Activated T-helper 17 cell treated with anti-CD3 and anti-CD28 coated beads, Interleukin-2, amount 50 U/mL, for 72 hours (primary cell): ENCODE results near the gene PTCD3. TPM values are rescaled to one million over a fixed set of nuclear protein-coding genes. Genes with fewer than 3 reads are reported as not detected.

Source experiments
- ATAC-seq: fragments of 150-1000 bp; cut with Tn5 transposase; replicated peaks from 2 replicates; pipeline ENCODE4 v1.10.0; 2021; ENCODE audit warnings: mild to moderate bottlenecking, moderate library complexity
- H3K27ac Mint-ChIP-seq: one replicate; pipeline ENCODE4 v1.8.0; 2022; ENCODE audit warnings: mixed read lengths
- H3K27me3 Mint-ChIP-seq: one replicate; pipeline ENCODE4 v1.8.0; 2022; ENCODE audit warnings: mixed read lengths
- H3K36me3 Mint-ChIP-seq: one replicate; pipeline ENCODE4 v1.8.0; 2022; ENCODE audit warnings: low read depth, mild to moderate bottlenecking, mixed read lengths
- H3K4me1 Mint-ChIP-seq: one replicate; pipeline ENCODE4 v1.8.0; 2022; ENCODE audit warnings: mixed read lengths
- H3K4me3 Mint-ChIP-seq: one replicate; pipeline ENCODE4 v1.8.0; 2022; ENCODE audit warnings: mild to moderate bottlenecking, mixed read lengths
- H3K9me3 Mint-ChIP-seq: one replicate; pipeline ENCODE4 v1.8.0; 2022; ENCODE audit warnings: mixed read lengths
- total RNA-seq, 2 donors: library from RNA; stranded (reverse); gene quantifications; one replicate each; pipeline ENCODE4 v1.2.3, GENCODE V29; 2022

Gene PTCD3
- total RNA-seq = 100 to 1,000 TPM; 165 to 170 TPM

DNA sequence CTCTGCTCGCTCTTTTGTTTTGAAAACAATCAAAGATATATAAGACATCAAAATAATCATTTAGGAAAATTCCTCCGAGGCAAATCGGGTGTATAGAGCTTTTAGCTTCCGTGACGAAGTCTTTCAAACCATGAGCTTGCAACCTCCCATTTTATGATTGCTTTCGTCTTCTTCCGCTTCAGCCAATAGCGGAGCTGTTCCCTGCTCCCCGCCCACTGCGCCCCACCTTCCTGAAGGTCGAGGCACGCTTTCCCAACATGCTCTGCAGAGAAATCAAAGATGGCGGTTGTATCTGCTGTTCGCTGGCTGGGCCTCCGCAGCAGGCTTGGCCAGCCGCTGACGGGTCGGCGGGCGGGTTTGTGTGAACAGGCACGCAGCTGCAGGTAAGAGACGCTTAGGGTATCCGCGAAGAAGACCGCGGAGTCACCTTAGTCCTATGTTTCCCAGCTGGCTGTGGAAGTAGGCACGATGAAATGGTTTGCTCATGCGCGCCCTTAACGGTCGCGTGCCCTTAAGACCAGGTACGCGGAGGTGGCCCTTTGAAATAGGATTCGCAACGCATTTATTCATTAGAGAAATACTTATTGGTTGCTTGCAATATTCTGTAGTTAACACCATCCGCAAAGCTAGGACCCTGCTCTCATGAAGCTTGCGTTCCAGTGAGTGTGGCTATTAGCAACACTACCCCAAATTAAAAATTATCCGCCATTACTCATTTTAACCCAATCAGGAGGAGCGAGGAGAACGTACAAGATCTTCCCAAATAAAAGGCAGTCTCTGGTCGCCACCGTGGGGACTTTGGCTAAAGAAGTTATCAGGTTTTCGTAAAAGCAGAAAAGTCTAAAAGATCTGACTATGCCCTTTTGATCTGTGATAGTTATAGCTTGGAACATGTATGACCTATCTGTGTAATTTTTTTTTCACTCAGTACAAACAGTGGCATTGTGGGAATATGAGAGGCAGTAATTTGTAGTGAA is at the start of gene PTCD3:
TSS of gene PTCD3 (plus strand) at position 267 of the 977 bp plus-strand sequence. CDS start at position 280, 13 bp downstream.
- Mint-ChIP-seq H3K4me1 (peaks cover 51% of the 10 kb centered on the region), H3K27me3 (no peaks in the 10 kb centered on the region), H3K36me3 (peaks cover 96% of the 10 kb centered on the region), H3K4me3 (peak within 1 kb of the TSS; percentile 90), H3K27ac (peak within 1 kb of the TSS; percentile 99), H3K9me3 (no peaks in the 10 kb centered on the region)
- peak; percentile 94 for ATAC-seq

DNA sequence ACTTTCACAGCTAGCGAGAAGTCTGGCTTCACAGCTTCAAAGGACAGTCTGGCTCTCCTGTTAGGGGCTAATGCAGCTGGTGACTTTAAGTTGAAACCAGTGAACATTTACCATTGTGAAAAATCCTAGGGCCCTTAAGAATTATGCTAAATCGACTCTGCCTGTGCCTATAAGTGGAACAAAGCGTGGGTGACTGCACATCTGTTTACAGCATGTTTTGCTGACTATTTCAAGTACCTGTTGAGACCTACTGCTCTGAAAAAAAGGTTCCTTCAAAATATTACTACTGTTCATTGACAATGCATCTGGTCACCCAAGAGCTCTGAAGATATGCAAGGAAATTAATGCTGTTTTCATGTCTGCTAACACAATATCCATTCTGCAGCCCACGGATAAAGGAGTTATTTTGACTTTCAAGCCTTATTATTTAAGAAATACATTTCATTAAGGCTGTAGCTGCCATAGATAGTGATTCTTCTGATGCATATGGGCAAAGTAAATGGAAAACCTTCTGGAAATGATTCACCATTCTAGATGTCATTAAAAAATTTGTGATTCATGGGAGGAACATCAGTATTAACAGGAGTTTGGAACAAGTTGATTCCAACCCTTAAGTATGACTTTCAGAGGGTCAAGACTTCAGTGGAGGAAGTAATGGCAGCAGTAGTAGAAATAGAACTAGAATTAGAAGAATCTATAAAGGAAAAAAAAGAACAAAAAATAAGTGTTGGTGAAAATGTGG is 49.3 kb upstream of the PTCD3 start:
- Mint-ChIP-seq H3K27ac (no peak overlapping the region), H3K9me3 (no peaks in the 10 kb centered on the region), H3K4me3 (no peak overlapping the region), H3K4me1 (peaks cover 5% of the 10 kb centered on the region), H3K27me3 (no peaks in the 10 kb centered on the region), H3K36me3 (peaks cover 88% of the 10 kb centered on the region)
- ATAC-seq = no peak

DNA sequence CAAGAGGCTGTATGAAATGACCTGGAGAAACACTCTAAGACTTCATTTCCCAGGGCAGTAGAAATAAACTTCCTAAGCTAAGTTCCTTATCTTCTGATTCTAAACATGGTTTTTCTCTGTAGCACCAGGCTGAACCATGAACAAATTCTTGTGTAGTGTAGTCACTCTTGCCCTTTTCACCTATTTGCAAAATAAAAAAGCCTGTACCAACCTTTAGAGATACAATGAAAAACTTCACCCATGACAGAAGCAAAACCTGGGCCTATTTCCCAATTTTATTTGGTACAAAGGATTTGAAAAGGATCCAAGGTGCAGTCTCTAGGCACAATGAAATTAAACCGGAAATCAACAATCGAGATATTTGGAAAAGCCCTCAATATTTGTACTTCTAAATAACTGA is 44.0 kb upstream of the PTCD3 start:
- Mint-ChIP-seq H3K9me3 (no peaks in the 10 kb centered on the region), H3K36me3 (peaks cover 90% of the 10 kb centered on the region), H3K4me3 (no peak overlapping the region), H3K4me1 (peaks cover 5% of the 10 kb centered on the region), H3K27ac (no peak overlapping the region), H3K27me3 (no peaks in the 10 kb centered on the region)
- no peak for ATAC-seq

DNA sequence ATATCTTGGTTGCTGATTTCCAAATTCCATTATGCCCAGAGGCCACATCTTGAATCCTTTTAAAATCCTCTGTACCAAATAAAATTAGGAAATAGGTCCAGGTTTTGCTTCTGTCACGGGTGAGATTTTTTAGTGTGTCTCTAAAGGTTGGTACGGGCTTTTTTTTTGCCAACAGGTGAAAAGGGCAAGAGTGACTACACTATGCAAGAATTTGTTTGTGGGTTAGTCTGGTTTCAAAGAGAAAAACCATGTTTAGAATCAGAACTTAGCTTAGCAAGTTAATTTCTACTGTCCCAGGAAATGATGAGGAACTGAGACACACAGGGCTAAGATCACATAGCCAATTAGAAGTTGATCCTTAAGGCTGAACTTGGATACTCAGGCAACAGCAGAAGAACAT is 42.0 kb upstream of the PTCD3 start:
- H3K27ac Mint-ChIP-seq = no peak overlapping the region
- no peaks in the 10 kb centered on the region for H3K27me3 Mint-ChIP-seq
- no peak for ATAC-seq
- H3K36me3 Mint-ChIP-seq = peaks cover 100% of the 10 kb centered on the region
- no peaks in the 10 kb centered on the region for H3K9me3 Mint-ChIP-seq
- H3K4me3 Mint-ChIP-seq = no peak overlapping the region
- H3K4me1 Mint-ChIP-seq = peaks cover 4% of the 10 kb centered on the region

DNA sequence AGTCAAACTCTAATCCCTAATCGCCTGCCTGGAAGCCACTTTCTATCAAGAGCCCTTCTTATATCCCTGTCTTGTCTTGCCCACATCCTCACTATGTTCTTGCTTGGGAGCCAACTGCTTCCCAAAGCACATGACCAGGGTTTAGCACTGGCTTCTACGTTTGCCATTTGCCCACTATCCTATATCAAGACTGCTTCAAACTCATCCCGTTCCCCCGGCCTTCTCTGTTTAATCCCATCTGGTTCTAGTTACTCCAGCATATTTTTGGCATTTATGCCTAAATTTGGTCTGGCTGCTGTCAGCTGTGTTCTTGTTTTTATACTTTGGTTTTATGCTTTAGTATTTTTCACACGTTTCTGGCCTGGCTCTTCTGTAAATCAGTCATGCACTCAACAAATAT is 40.5 kb upstream of the PTCD3 start:
- H3K4me3 Mint-ChIP-seq = no peak overlapping the region
- H3K4me1 Mint-ChIP-seq = peaks cover 5% of the 10 kb centered on the region
- ATAC-seq = no peak
- no peak overlapping the region for H3K27ac Mint-ChIP-seq
- H3K36me3 Mint-ChIP-seq = peaks cover 100% of the 10 kb centered on the region
- no peaks in the 10 kb centered on the region for H3K27me3 Mint-ChIP-seq
- no peaks in the 10 kb centered on the region for H3K9me3 Mint-ChIP-seq

DNA sequence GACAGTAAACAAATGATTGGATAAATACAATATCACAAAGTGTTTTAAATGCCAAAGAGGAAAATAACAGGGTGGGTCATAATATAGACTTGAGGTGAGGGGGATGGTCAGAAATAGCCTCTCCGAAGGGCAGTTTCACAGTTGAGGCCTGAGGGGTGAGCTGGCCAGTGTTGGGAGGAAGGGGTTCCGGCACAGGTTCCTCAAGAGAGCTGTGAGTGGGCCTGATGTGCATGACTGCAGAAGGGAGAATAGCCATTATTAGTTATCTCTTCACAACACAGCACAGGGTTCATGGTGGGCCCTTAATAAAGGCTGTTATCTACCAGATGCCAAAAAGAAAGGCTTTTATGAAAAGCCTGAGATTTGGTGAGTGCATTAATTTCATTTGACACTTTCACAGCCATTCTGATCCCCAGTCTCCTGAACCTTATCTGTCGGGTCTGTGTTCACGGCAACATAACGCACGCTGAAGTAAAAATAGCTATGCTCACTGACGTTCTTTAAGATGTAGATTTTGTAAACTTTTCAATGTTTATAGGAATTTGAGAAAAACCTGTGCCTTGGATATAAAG is 39.9 kb upstream of the PTCD3 start:
- Mint-ChIP-seq H3K27ac (no peak overlapping the region), H3K9me3 (no peaks in the 10 kb centered on the region), H3K4me1 (peaks cover 5% of the 10 kb centered on the region), H3K4me3 (no peak overlapping the region), H3K27me3 (no peaks in the 10 kb centered on the region), H3K36me3 (peaks cover 100% of the 10 kb centered on the region)
- no peak for ATAC-seq

DNA sequence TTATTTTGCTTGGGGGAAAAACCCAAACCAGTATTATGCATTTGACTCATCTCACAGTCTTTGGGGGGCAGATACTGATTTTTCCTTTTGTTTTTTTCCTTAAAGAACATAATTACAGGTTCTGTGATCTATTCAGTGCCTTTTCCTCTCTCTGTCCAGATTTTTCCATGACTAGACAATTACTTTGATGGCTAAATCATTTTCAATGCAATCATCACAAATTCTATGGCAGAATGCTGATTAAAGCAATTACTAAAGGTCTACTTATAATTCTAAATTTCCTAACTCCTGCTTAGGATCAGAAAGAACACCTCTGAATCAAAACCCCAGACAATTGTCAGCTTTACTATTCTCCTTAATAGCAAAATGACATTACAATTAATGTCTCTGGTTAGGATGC is 39.1 kb upstream of the PTCD3 start:
- Mint-ChIP-seq H3K4me3 (no peak overlapping the region), H3K27me3 (no peaks in the 10 kb centered on the region), H3K36me3 (peaks cover 100% of the 10 kb centered on the region), H3K27ac (no peak overlapping the region), H3K9me3 (no peaks in the 10 kb centered on the region), H3K4me1 (peaks cover 5% of the 10 kb centered on the region)
- no peak for ATAC-seq

DNA sequence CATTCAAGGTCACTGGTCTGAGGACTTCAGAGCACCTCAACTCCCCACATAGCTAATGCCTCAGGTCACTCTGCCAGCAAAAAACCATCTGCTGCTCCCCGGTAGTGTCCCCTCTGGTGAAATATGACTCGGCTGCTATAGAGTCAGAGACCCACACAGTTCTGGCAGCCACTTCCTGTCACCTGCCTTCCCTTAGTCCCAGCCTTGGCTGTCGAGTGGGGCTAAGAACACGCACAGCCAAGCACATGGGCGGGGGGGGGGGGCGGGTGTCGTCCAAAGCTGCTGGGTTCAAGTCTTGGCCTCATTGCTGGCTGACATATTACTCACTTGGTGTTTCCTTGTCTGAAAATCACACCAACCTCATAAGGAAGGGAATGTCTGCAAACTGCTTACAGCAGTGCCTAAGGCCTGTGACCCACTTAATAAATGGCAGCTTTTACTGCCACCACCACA is 37.9 kb upstream of the PTCD3 start:
- Mint-ChIP-seq H3K4me3 (no peak overlapping the region), H3K27ac (no peak overlapping the region), H3K9me3 (no peaks in the 10 kb centered on the region), H3K4me1 (peaks cover 5% of the 10 kb centered on the region), H3K36me3 (peaks cover 100% of the 10 kb centered on the region), H3K27me3 (no peaks in the 10 kb centered on the region)
- peak; percentile 99 for ATAC-seq

DNA sequence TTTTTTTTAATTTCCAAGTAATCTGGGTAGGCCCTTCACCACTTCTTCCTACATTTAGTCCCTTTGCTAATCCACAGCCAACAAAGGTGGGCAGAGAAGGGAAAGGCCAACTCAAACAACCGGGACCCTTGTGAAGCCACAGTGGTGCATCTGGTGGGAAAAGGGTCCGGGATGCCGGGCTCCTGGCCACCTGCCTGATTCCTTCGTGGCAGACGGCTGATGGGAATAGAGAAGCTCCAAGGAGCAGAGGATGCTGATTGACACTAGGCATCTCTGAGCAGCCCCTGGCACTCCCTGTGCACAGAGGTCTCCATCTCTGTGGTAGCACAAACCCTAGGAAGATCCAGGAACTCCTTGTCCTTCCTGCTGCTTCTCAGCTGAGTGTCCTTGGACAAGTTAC is 37.4 kb upstream of the PTCD3 start:
- no peaks in the 10 kb centered on the region for H3K27me3 Mint-ChIP-seq
- no peaks in the 10 kb centered on the region for H3K9me3 Mint-ChIP-seq
- H3K27ac Mint-ChIP-seq = no peak overlapping the region
- H3K4me3 Mint-ChIP-seq = no peak overlapping the region
- peaks cover 100% of the 10 kb centered on the region for H3K36me3 Mint-ChIP-seq
- peaks cover 5% of the 10 kb centered on the region for H3K4me1 Mint-ChIP-seq
- ATAC-seq = no peak

DNA sequence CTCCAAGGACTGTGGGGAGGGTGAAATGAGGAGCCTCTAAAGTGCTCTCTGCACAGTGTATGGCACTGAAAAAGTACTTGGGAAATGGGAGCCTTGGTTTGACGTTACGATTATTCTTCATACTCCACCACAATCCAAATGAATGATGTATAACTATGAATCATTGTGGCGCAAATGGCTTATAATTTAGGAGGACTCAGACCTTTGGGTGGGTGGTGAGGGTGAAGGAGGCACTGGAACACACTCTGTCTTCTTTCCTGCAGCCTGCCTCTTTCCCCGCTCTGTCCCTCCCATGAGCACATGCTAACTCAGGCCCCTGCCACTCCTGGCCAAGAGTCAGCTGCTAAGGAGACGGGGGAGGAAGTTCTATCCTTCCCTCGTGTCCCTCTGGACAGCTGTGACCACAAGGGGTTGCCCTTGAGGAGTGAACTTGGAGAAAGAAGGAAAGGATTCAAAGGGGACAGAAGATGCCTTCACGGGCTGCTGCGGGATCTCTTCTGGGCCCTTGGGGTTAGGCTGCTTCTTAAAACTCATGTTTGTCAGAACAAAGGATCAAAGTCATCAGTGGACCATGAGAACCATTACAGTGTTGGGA is 36.8 kb upstream of the PTCD3 start:
- H3K4me3 Mint-ChIP-seq = no peak overlapping the region
- H3K36me3 Mint-ChIP-seq = peaks cover 100% of the 10 kb centered on the region
- peaks cover 5% of the 10 kb centered on the region for H3K4me1 Mint-ChIP-seq
- H3K27ac Mint-ChIP-seq = no peak overlapping the region
- H3K27me3 Mint-ChIP-seq = no peaks in the 10 kb centered on the region
- no peaks in the 10 kb centered on the region for H3K9me3 Mint-ChIP-seq
- no peak for ATAC-seq

DNA sequence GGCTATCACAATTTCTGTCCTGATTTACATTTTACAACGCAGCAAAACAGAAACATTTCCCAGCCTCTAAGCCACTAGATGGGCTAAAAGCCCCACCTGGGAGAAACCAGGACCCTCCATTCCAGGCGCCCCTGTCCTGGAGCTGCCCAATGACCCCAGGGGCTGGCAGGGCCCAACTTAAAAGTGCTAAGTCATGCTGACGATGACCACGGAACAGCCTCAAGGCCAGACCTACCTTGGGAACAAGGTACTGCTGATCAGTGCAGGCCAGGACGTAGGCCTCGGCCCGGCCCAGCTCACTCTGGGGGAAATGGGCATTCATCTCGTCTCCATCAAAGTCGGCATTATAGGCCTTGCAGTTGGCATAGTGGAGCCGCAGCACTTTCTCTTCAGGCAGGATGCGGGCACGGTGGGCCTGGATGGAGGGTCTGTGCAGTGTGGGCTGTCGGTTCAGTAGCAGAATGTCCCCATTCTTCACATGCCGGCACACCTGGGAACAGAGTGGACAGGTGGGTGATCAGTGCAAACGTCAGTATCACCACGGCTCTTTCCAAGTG is 36.2 kb upstream of the PTCD3 start:
- no peak overlapping the region for H3K27ac Mint-ChIP-seq
- H3K4me1 Mint-ChIP-seq = peaks cover 5% of the 10 kb centered on the region
- ATAC-seq = no peak
- no peaks in the 10 kb centered on the region for H3K27me3 Mint-ChIP-seq
- peaks cover 100% of the 10 kb centered on the region for H3K36me3 Mint-ChIP-seq
- H3K4me3 Mint-ChIP-seq = no peak overlapping the region
- no peaks in the 10 kb centered on the region for H3K9me3 Mint-ChIP-seq

DNA sequence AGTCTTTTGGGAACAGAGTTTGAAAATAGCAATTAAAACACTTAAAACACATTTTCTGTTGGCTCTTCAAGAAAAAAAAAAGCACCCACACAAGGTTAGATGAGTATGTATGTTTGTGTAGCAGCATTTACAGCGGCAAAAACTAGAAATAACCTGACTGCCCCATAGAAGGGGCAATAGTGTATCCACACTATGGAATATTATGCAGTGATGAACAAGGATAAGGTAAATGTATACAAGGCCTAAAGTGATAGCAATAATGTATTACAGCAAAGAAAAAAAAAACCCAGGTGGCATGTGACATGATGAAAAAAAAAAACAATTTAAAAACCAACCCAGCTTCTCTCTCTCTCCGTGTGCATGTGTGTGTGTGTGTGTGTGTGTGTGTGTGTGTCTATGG is 35.2 kb upstream of the PTCD3 start:
- Mint-ChIP-seq H3K4me1 (peaks cover 5% of the 10 kb centered on the region), H3K4me3 (no peak overlapping the region), H3K36me3 (peaks cover 100% of the 10 kb centered on the region), H3K27me3 (no peaks in the 10 kb centered on the region), H3K27ac (no peak overlapping the region), H3K9me3 (no peaks in the 10 kb centered on the region)
- ATAC-seq = no peak

DNA sequence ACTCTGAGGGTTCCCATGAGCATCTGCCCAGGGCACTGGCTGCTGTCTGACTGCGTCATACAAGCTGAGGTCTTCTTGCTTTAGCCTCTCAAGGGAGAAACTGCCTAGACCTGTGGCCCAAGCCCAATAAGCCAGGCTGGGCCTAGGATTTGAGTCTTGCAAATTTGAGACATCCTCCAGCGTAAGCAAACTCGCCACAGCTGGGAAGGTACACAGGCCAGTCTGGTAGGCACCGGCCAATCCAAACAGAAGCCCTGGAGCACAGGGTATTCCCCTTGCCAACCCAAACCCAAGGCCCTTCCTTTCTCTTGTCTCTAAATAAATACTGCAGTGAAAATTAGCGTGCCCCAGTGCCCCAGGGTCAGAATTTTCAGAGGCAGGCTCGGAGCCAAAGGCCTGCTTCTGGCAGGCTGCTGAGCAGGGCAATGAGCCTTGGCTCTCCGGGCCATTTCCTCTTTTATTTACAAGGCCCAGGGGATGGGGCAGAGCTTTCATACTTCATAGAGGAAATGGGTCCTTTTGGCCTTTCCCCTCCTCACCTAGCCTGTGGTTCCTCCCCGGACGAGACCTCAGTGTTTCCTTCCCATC is 33.7 kb upstream of the PTCD3 start:
- Mint-ChIP-seq H3K36me3 (peaks cover 100% of the 10 kb centered on the region), H3K4me1 (peaks cover 5% of the 10 kb centered on the region), H3K4me3 (no peak overlapping the region), H3K27me3 (no peaks in the 10 kb centered on the region), H3K9me3 (no peaks in the 10 kb centered on the region), H3K27ac (no peak overlapping the region)
- no peak for ATAC-seq

DNA sequence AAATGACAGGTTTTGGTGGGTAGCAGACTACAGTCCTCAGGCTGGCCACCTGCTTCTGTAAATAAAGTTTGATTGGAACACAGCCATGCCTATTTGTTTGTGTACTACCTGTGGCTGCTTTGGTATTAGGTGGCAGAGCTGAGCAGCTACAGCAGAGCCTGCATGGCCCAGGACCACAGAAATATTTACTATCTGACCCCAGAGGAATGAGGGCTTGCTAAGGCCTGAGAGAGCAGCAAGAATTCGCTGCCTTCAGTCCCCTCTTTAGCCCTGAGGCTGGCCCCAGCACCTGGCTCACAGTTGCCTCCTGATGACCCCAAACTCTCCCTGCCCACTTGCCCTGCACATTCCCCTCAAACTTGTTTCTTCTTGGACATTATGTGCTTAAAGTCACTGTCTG is 32.8 kb upstream of the PTCD3 start:
- Mint-ChIP-seq H3K27ac (no peak overlapping the region), H3K36me3 (peaks cover 100% of the 10 kb centered on the region), H3K9me3 (no peaks in the 10 kb centered on the region), H3K27me3 (no peaks in the 10 kb centered on the region), H3K4me1 (peaks cover 5% of the 10 kb centered on the region), H3K4me3 (no peak overlapping the region)
- no peak for ATAC-seq
